ENCODE data around the gene OSBPL2.

DNA sequence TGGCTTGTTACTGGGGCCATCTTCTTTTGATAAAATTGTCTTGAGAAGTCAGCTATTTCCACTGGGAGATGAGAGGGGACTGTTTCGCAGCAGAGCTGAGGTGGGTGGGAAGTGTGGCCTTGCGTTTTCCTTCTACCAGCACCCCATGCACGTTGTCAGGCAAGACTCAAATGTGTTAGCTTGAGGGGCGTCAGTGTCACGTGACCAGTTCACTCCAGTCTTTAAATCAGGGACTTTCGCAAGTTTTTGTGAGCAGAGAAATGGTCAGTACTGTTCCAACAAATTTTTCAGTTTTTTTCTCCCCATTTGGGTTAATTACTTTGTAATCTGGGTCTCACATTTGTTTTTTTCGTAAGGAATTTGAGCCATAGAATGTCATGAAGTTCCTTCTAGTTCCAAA lies 43.8 kb downstream of the OSBPL2 start:
- TF ChIP-seq, protein P1, sequence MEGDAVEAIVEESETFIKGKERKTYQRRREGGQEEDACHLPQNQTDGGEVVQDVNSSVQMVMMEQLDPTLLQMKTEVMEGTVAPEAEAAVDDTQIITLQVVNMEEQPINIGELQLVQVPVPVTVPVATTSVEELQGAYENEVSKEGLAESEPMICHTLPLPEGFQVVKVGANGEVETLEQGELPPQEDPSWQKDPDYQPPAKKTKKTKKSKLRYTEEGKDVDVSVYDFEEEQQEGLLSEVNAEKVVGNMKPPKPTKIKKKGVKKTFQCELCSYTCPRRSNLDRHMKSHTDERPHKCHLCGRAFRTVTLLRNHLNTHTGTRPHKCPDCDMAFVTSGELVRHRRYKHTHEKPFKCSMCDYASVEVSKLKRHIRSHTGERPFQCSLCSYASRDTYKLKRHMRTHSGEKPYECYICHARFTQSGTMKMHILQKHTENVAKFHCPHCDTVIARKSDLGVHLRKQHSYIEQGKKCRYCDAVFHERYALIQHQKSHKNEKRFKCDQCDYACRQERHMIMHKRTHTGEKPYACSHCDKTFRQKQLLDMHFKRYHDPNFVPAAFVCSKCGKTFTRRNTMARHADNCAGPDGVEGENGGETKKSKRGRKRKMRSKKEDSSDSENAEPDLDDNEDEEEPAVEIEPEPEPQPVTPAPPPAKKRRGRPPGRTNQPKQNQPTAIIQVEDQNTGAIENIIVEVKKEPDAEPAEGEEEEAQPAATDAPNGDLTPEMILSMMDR (IDR thresholded peaks at IDR 0.05) = no peak
- no peak for TF ChIP-seq POLR2A (IDR thresholded peaks at IDR 0.05)

Data from vagina (tissue), 2 donors.